ENCODE measurements around the gene GLDN. TPM values are rescaled to one million over a fixed set of nuclear protein-coding genes. Genes with fewer than 3 reads are reported as not detected.
"Not testable (repeated sequence)": the region's sequence is repeated elsewhere in the genome, so short reads cannot be mapped to it uniquely, and the experiment has no call there.

GLDN gene
- total RNA-seq, 1 donor from 2014 or later: 0.12 TPM

GRCh38 chr15:51444807-51445206 is 103.4 kb downstream of the GLDN start:
- no peak for DNase-seq (ENCODE audit: low spot score, unreplicated experiment)
- Mint-ChIP-seq H3K4me3 (ENCODE audit: low read depth) (no peak overlapping the region), H3K36me3 (ENCODE audit: insufficient read depth) (peaks cover 6% of the 10 kb centered on the region), H3K27ac (no peak overlapping the region), H3K4me1 (ENCODE audit: low read depth) (peaks cover 15% of the 10 kb centered on the region), H3K27me3 (no peaks in the 10 kb centered on the region), H3K9me3 (ENCODE audit: low read depth) (no peaks in the 10 kb centered on the region)
- no peak for TF ChIP-seq CTCF (IDR thresholded peaks at IDR 0.05; ENCODE audit: unreplicated experiment)

GRCh38 chr15:51446029-51446744 is 104.7 kb downstream of the GLDN start:
- H3K9me3 Mint-ChIP-seq (ENCODE audit: low read depth); DNase-seq (ENCODE audit: low spot score, unreplicated experiment); H3K27me3 Mint-ChIP-seq; H3K4me3 Mint-ChIP-seq (ENCODE audit: low read depth); H3K27ac Mint-ChIP-seq: not testable (repeated sequence)
- H3K36me3 Mint-ChIP-seq (ENCODE audit: insufficient read depth): peaks cover 13% of the 10 kb centered on the region
- peaks cover 15% of the 10 kb centered on the region for H3K4me1 Mint-ChIP-seq (ENCODE audit: low read depth)

GRCh38 chr15:51447855-51448621 is 106.6 kb downstream of the GLDN start:
- DNase-seq (ENCODE audit: low spot score, unreplicated experiment): no peak
- H3K4me3 Mint-ChIP-seq (ENCODE audit: low read depth): no peak overlapping the region
- no peak overlapping the region for H3K27ac Mint-ChIP-seq
- H3K9me3 Mint-ChIP-seq (ENCODE audit: low read depth): no peaks in the 10 kb centered on the region
- peaks cover 15% of the 10 kb centered on the region for H3K4me1 Mint-ChIP-seq (ENCODE audit: low read depth)
- no peaks in the 10 kb centered on the region for H3K27me3 Mint-ChIP-seq
- TF ChIP-seq CTCF (IDR thresholded peaks at IDR 0.05; ENCODE audit: unreplicated experiment): no peak
- H3K36me3 Mint-ChIP-seq (ENCODE audit: insufficient read depth): peaks cover 14% of the 10 kb centered on the region

GRCh38 chr15:51448622-51449399 is 107.4 kb downstream of the GLDN start:
- Mint-ChIP-seq H3K27me3 (no peaks in the 10 kb centered on the region), H3K4me1 (ENCODE audit: low read depth) (peaks cover 15% of the 10 kb centered on the region), H3K27ac (no peak overlapping the region), H3K9me3 (ENCODE audit: low read depth) (no peaks in the 10 kb centered on the region), H3K4me3 (ENCODE audit: low read depth) (no peak overlapping the region), H3K36me3 (ENCODE audit: insufficient read depth) (peaks cover 14% of the 10 kb centered on the region)
- no peak for DNase-seq (ENCODE audit: low spot score, unreplicated experiment)
- TF ChIP-seq CTCF (IDR thresholded peaks at IDR 0.05; ENCODE audit: unreplicated experiment): no peak

GRCh38 chr15:51450001-51450400 is 108.5 kb downstream of the GLDN start:
- no peaks in the 10 kb centered on the region for H3K27me3 Mint-ChIP-seq
- H3K27ac Mint-ChIP-seq: no peak overlapping the region

More at GRCh38 chr15:51450001-51450400, 108.5 kb downstream of the GLDN start:
- Mint-ChIP-seq H3K9me3 (ENCODE audit: low read depth) (no peaks in the 10 kb centered on the region), H3K36me3 (ENCODE audit: insufficient read depth) (peaks cover 14% of the 10 kb centered on the region), H3K4me3 (ENCODE audit: low read depth) (no peak overlapping the region), H3K4me1 (ENCODE audit: low read depth) (peaks cover 15% of the 10 kb centered on the region)
- DNase-seq (ENCODE audit: low spot score, unreplicated experiment): no peak
- no peak for TF ChIP-seq CTCF (IDR thresholded peaks at IDR 0.05; ENCODE audit: unreplicated experiment)

Small RNA genes within 50 kb of the gene (microRNA-seq; reads per million reads assigned to microRNA genes)
- gene MIR7973-1 (ENCODE audit: borderline number of aligned reads, unreplicated experiment): not detected
- not detected for gene MIR7973-2 (ENCODE audit: borderline number of aligned reads, unreplicated experiment)

Other genes starting within 250 kb of the GLDN start
- gene TNFAIP8L3, start 246.7 kb upstream of the GLDN start, total RNA-seq: 0.27 TPM in 1 of 2 replicates, not detected in the other
- gene CYP19A1, start 3.1 kb upstream of the GLDN start, total RNA-seq: not detected in 2 replicates